Measurements from ENCODE around the gene PGAP3. TPM values are rescaled to one million over a fixed set of nuclear protein-coding genes. Genes with fewer than 3 reads are reported as not detected.

The PGAP3 gene
- total RNA-seq, 1 donor from 2014 or later: 12.9 TPM

DNA sequence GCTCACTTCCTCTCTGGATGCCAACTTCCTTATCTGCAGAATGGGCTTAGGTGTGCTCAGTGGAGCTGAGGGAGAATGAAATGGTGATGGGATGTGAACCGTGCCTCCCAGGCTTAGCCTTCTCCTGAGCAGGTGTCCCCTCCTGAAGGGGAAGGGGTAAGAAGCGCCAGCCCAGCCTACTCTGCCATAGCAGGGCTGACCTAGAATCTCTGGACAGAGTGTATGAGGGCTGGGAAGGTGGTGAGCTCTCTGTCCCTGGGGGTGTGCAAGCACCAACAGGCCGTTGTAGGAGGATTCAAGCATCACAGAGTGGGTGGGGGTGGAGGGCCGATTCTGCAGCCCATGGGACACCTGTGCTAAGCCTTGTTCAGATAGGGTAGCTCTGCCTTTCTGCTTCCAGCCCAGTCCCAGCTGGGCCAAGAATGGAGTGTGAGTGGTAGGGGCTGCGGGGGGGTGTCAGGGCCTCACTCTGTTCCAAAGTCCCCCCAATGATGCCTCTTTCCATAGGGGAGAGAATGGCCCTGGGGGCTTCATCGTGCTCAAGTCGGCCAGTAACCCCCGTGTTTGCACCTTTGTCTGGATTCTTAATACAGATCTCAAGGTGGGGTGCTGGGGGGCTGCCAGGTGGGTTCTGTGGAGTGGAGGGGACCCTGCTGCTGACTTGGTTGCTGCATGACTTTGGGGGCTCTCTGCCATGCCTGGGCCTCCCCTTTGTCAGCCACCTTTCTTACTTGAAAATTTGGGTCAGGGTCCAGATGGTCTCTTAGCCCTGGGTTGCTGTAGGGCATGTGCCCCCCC, 25.9 kb downstream of the PGAP3 start:
- intact Hi-C loops (cut with micrococcal nuclease): no loop called here
- no peak overlapping the region for H3K27ac Mint-ChIP-seq
- H3K4me3 Mint-ChIP-seq (ENCODE audit: low read depth): no peak overlapping the region
- H3K27me3 Mint-ChIP-seq (ENCODE audit: low read depth): peaks cover 8% of the 10 kb centered on the region
- no peaks in the 10 kb centered on the region for H3K9me3 Mint-ChIP-seq
- no peak for DNase-seq (ENCODE audit: low spot score)
- no peaks in the 10 kb centered on the region for H3K4me1 Mint-ChIP-seq (ENCODE audit: low read depth)
- peaks cover 19% of the 10 kb centered on the region for H3K36me3 Mint-ChIP-seq (ENCODE audit: low read depth)

DNA sequence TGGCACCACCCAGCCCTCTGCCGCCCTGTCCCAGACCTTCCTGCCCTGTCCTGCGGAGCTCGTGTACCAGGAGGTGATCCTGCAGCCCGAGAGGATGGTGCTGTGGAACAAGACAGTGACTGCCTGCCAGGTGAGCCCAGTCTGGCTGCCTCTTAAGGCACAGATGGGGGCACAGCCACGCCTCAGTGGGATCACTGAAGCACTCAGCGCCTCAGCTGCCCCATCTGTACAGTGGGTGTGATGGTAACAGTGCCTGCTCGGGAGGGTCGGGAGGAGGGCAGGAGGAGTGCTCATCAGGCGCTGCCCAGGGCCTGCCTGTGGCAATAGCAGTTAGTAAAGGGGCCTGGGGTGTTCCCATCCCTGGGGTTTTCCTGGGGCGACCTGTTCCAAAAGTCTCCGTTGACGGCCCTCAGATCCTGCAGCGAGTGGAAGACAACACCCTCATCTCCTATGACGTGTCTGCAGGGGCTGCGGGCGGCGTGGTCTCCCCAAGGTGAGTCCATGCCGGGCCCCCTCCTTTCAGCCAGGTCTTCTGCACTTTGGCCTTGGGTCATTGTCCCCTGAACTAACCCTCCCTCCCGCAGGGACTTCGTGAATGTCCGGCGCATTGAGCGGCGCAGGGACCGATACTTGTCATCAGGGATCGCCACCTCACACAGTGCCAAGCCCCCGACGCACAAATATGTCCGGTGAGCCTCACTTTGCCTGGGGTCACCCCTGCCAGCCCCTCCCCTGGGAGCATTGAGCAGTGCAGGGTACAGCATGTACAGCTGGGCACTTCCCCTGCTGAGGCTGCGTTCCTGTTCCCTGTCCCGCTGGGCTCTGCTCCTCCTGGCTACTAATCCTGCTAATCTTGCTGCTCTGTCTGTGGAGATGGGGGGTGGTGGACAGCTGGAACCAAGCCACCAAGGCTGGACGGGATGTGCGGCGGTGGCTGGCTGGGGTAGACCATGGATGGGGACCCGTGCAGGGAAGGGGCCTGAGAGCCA, 27.2 kb downstream of the PGAP3 start:
- Mint-ChIP-seq H3K4me1 (ENCODE audit: low read depth) (no peaks in the 10 kb centered on the region), H3K27ac (no peak overlapping the region), H3K36me3 (ENCODE audit: low read depth) (peaks cover 20% of the 10 kb centered on the region), H3K4me3 (ENCODE audit: low read depth) (no peak overlapping the region), H3K9me3 (no peaks in the 10 kb centered on the region), H3K27me3 (ENCODE audit: low read depth) (no peaks in the 10 kb centered on the region)
- intact Hi-C loops (cut with micrococcal nuclease): no loop called here
- DNase-seq (ENCODE audit: low spot score): no peak

DNA sequence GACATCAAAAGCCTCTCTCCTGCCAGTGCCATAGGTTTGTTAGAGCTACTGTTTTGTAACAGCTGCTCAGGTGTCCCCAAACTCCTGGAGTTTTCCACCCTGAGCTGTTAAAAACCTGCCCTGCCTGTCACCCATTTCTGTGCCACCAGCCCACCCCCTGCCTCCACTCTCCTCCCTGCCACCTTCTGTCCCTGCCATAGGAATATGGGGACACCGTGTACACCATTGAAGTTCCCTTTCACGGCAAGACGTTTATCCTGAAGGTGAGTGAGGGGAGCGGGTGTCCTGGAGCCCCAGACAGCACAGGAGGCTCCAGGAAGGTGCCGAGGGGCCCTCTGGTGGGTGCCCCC, 27.9 kb downstream of the PGAP3 start:
- Mint-ChIP-seq H3K36me3 (ENCODE audit: low read depth) (peaks cover 27% of the 10 kb centered on the region), H3K27me3 (ENCODE audit: low read depth) (no peaks in the 10 kb centered on the region), H3K4me3 (ENCODE audit: low read depth) (no peak overlapping the region), H3K9me3 (no peaks in the 10 kb centered on the region), H3K27ac (no peak overlapping the region), H3K4me1 (ENCODE audit: low read depth) (no peaks in the 10 kb centered on the region)
- DNase-seq (ENCODE audit: low spot score): no peak
- intact Hi-C loops (cut with micrococcal nuclease): no loop called here

DNA sequence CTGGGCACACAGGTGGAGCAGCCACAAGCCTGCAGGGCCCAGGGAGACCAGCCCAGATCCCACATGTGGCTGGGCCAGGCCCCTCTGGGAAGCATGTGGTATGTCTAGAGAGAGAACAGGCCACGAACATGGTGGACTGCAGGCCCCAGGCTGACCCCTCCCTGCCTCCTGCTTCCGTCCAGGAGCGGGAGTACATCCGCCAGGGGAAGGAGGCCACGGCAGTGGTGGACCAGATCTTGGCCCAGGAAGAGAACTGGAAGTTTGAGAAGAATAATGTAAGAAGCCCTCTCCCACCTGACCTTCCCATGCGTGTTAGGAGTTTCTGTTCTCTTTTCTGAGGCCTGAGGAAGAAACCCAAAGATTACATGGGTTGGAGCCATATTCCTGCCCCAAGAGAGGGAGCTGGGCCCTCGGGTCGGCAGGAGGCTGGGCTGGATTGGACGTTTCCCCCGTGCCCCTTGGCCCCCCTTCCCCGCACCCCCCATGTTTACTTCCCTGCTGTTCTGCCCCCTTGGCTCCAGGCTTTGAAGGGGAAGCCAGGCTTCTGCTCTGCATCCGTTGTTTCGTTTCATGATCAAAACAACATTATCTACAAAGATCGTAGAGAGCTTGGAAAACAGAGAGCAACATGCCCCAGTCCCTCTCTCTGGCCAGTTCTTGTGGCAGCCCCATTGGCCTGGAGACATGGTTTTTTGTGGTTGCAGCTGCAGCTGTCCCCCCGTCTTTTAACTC, 28.4 kb downstream of the PGAP3 start:
- Mint-ChIP-seq H3K4me3 (ENCODE audit: low read depth) (no peak overlapping the region), H3K27ac (no peak overlapping the region)

DNA sequence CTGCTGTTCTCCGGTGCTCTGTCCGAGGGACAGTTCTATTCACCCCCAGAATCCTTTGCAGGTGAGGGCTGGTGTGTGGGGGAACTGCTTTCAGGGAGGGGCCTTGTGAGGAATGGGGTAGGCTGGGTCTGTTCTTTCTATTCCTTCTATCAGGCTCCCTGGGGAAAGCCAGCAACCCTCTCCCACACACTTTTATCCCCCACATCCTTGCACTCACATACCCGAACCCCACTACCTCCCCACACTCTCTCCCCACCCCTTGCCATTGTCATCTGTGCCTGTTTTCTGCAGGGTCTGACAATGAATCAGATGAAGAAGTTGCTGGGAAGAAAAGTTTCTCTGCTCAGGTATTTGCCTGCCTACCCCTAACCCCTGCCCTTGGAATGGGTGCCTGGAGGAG, 29.1 kb downstream of the PGAP3 start:
- Mint-ChIP-seq H3K27ac (no peak overlapping the region), H3K27me3 (ENCODE audit: low read depth) (no peaks in the 10 kb centered on the region), H3K36me3 (ENCODE audit: low read depth) (peaks cover 32% of the 10 kb centered on the region), H3K9me3 (no peaks in the 10 kb centered on the region), H3K4me3 (ENCODE audit: low read depth) (no peak overlapping the region), H3K4me1 (ENCODE audit: low read depth) (peaks cover 2% of the 10 kb centered on the region)
- no peak for DNase-seq (ENCODE audit: low spot score)
- intact Hi-C loops (cut with micrococcal nuclease): no loop called here

More for the DNA sequence above, 28.4 kb downstream of the PGAP3 start:
- H3K9me3 Mint-ChIP-seq: no peaks in the 10 kb centered on the region
- no peaks in the 10 kb centered on the region for H3K27me3 Mint-ChIP-seq (ENCODE audit: low read depth)
- no peaks in the 10 kb centered on the region for H3K4me1 Mint-ChIP-seq (ENCODE audit: low read depth)
- intact Hi-C loops (cut with micrococcal nuclease): no loop called here
- DNase-seq (ENCODE audit: low spot score): no peak
- peaks cover 32% of the 10 kb centered on the region for H3K36me3 Mint-ChIP-seq (ENCODE audit: low read depth)

DNA sequence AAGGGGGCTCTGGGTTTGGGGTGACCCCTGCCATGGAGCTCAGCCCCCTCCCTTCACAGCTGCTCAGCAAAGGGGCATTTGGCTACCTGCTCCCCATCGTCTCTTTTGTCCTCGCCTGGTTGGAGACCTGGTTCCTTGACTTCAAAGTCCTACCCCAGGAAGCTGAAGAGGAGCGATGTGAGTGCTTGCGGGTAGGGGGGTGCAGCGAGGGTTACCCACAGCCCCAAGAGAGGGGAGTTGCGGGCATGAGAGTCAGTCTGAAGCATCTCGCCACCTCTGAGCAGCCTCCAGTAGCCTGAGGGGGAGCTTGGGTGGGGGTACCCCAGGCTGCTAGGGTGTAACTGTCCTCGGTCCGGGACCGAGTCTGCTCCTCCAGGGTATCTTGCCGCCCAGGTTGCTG, 29.5 kb downstream of the PGAP3 start:
- no peak for DNase-seq (ENCODE audit: low spot score)
- H3K9me3 Mint-ChIP-seq: no peaks in the 10 kb centered on the region
- intact Hi-C loops (cut with micrococcal nuclease): no loop called here
- H3K4me1 Mint-ChIP-seq (ENCODE audit: low read depth): peaks cover 4% of the 10 kb centered on the region
- H3K4me3 Mint-ChIP-seq (ENCODE audit: low read depth): no peak overlapping the region
- peaks cover 32% of the 10 kb centered on the region for H3K36me3 Mint-ChIP-seq (ENCODE audit: low read depth)
- H3K27me3 Mint-ChIP-seq (ENCODE audit: low read depth): no peaks in the 10 kb centered on the region
- no peak overlapping the region for H3K27ac Mint-ChIP-seq

DNA sequence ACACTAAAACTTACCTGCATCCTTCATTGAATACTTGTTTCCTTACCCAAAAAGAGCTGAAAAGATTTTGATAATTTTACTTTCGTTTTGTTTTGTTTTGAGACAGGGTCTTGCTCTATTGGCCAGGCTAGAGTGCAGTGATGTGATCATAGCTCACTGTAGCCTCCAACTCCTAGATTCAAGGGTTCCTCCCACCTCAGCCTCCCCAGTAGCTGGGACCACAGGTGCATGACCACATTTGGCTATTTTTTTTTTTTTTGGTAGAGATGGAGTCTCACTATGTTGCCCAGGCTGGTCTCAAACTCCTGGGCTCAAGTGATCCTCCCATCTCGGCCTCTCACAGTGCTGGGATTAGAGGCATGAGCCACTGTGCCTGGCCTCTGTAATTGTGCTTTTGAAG, 32.8 kb downstream of the PGAP3 start:
- no peaks in the 10 kb centered on the region for H3K27me3 Mint-ChIP-seq (ENCODE audit: low read depth)
- intact Hi-C loops (cut with micrococcal nuclease): no loop called here
- no peak for DNase-seq (ENCODE audit: low spot score)
- no peak overlapping the region for H3K27ac Mint-ChIP-seq
- peaks cover 6% of the 10 kb centered on the region for H3K4me1 Mint-ChIP-seq (ENCODE audit: low read depth)
- H3K36me3 Mint-ChIP-seq (ENCODE audit: low read depth): peaks cover 20% of the 10 kb centered on the region
- H3K4me3 Mint-ChIP-seq (ENCODE audit: low read depth): no peak overlapping the region
- H3K9me3 Mint-ChIP-seq: no peaks in the 10 kb centered on the region

DNA sequence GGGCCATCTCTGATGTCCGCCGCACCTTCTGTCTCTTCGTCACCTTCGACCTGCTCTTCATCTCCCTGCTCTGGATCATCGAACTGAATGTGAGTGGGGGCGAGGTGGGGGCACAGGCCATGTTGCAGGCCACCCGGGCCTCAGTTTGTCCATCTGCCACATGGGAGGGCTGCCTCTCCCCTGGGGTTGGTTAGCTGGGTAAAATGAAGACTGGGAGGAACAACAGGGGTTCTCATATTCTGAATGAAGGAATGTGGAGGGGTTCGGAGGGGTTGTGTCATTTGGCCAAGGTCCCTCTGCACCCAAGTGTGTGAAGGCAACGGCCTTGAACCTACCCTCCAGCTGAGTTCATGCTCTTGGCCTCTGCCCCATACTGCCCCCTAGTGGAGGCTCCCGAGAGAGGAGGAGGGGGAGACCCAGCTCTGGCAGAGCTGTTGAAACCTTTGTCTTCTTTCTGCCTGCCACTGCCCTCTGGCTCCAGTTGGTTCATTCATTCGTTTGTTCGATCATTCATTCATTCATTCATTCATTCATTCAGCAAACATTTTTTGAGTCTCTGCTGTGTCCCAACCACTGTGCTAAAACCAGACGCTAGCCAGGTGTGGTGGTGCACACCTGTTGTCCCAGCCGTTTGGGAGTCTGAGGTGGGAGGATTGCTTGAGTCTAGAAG, 34.1 kb downstream of the PGAP3 start:
- H3K9me3 Mint-ChIP-seq: no peaks in the 10 kb centered on the region
- H3K27ac Mint-ChIP-seq: no peak overlapping the region
- intact Hi-C loops (cut with micrococcal nuclease): no loop called here

DNA sequence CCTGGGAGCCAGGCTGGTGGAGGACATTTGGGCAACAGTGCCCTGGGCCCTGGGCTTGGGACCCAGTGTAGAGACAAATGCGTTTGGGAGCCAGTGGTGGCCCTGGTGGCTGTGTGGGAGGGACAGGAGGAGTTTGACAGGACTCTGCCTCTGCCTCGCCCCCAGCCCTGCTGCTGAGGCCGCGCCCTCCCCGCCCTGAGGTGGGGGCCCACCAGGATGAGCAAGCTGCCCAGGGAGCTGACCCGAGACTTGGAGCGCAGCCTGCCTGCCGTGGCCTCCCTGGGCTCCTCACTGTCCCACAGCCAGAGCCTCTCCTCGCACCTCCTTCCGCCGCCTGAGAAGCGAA, 34.6 kb downstream of the PGAP3 start:
- no peak overlapping the region for H3K4me3 Mint-ChIP-seq (ENCODE audit: low read depth)
- intact Hi-C loops (cut with micrococcal nuclease): no loop called here

More for the DNA sequence above, 34.1 kb downstream of the PGAP3 start:
- no peaks in the 10 kb centered on the region for H3K27me3 Mint-ChIP-seq (ENCODE audit: low read depth)
- DNase-seq (ENCODE audit: low spot score): peak; percentile 62
- peaks cover 8% of the 10 kb centered on the region for H3K4me1 Mint-ChIP-seq (ENCODE audit: low read depth)
- H3K4me3 Mint-ChIP-seq (ENCODE audit: low read depth): no peak overlapping the region
- peaks cover 20% of the 10 kb centered on the region for H3K36me3 Mint-ChIP-seq (ENCODE audit: low read depth)

DNA sequence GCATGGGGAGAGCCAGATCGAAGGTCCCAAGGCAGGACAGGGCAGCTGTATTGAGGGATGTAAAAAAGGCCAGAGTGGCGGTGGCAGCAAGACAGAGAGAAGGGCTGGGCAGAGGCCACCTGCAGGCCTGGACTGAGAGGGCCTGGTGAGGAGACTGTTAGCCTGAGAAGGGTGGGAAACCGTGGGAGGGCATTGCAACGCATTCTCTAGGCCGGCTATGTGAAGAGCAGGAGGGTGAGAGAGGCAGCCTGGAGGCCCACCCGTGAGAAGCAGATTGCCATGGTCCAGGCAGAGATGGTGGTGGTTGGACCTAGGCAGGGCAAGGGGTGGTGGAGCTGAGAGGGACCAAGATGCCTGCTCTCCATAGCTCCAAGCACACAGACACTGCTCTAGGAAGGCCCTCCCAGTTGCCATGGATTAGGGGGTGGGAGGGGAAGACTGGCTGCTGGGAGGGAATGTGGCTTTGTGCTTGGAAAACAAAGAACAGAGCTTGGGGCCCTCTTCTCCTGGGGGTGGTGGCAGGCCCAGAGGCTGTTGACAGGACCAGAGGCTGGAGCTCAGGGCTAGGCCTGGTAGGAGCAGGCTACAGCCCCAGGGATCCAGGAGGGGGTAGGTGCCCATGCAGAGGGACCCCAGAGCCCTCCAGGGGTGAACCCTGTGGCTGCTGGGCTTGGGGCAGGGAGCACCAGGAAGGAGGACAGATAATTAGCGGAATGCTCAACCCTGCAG, 35.1 kb downstream of the PGAP3 start:
- intact Hi-C loops (cut with micrococcal nuclease): no loop called here
- Mint-ChIP-seq H3K27me3 (ENCODE audit: low read depth) (no peaks in the 10 kb centered on the region), H3K27ac (no peak overlapping the region), H3K4me3 (ENCODE audit: low read depth) (no peak overlapping the region), H3K4me1 (ENCODE audit: low read depth) (peaks cover 8% of the 10 kb centered on the region), H3K9me3 (no peaks in the 10 kb centered on the region), H3K36me3 (ENCODE audit: low read depth) (peaks cover 14% of the 10 kb centered on the region)
- no peak for DNase-seq (ENCODE audit: low spot score)

More for the DNA sequence above, 34.6 kb downstream of the PGAP3 start:
- Mint-ChIP-seq H3K36me3 (ENCODE audit: low read depth) (peaks cover 19% of the 10 kb centered on the region), H3K27me3 (ENCODE audit: low read depth) (no peaks in the 10 kb centered on the region), H3K27ac (no peak overlapping the region), H3K9me3 (no peaks in the 10 kb centered on the region), H3K4me1 (ENCODE audit: low read depth) (peaks cover 8% of the 10 kb centered on the region)
- DNase-seq (ENCODE audit: low spot score): no peak

DNA sequence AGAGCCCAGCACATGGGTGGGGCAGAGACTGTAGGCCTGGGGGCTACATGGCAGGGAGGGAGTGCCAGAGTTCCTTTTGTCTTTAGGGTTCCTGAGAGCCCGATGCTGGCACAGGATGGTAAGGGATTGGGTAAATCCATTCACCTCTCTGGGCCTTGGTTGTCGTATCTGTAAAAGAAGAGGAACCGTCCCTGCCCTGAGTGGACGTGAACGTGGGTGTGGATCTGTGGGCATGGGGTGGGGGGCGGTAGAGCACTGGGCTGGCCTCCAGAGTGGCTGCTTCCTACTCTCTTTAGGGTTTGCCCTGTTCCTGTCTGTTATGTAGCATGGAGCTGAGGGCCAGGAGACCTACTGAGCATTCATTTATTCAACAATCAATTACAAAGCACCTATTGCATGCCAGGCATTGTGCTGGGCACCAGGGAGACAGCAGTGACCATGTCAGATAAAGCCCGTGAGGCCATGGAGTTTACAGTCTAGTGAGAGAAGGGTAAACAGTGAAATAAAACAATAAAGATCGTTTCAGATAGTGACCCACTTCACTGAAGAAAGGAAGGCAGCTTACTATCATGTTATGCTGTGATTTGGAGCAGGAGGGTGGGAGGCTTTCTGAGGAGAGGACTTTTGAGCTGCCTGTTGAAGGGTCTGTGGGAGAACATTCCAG, 35.8 kb downstream of the PGAP3 start:
- Mint-ChIP-seq H3K9me3 (no peaks in the 10 kb centered on the region), H3K27me3 (ENCODE audit: low read depth) (no peaks in the 10 kb centered on the region), H3K4me1 (ENCODE audit: low read depth) (peaks cover 8% of the 10 kb centered on the region), H3K36me3 (ENCODE audit: low read depth) (peaks cover 13% of the 10 kb centered on the region), H3K27ac (peak overlapping the region; percentile 23), H3K4me3 (ENCODE audit: low read depth) (no peak overlapping the region)
- no peak for DNase-seq (ENCODE audit: low spot score)
- intact Hi-C loops (cut with micrococcal nuclease): no loop called here

All from activated T-helper 2 cell treated with anti-CD3 and anti-CD28 coated beads, Interferon-gamma antibody, Interleukin-2, Interleukin-4, amounts not matched to agents 10 μg/mL and 5 μg/mL and 100 μg/mL, durations not matched to agents 14 hours and 24 hours and 36 hours (primary cell).